ENCODE measurements around the gene GTF2A1L. TPM values are rescaled to one million over a fixed set of nuclear protein-coding genes. Genes with fewer than 3 reads are reported as not detected.
"Not testable (repeated sequence)": the region's sequence is repeated elsewhere in the genome, so short reads cannot be mapped to it uniquely, and the experiment has no call there.

Gene GTF2A1L
- total RNA-seq, 2 donors from 2014 or later, result not detected

DNA sequence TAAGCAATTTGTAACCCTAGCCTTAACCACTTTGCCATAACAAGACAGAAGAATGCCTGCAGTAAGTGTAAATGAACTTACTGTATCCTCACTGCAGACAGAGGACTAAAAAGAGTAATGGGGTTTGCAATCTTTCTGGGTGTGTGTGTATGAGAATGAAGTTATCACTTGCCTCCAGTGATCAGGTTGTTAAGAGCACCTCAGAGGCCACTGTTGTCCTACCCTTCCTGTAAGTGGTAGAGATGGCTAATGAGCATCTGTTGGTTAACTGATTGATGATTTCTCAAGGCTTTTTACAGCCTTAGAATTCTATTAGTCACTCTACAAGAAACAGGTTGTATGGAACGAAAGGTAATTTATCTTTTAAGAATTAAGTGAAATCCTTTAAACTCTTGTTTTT, 27.6 kb upstream of the GTF2A1L start:
- H3K9me3 Mint-ChIP-seq, result no peaks in the 10 kb centered on the region
- H3K36me3 Mint-ChIP-seq, result no peaks in the 10 kb centered on the region
- no peak overlapping the region for H3K27ac Mint-ChIP-seq
- DNase-seq (ENCODE audit: low spot score), result no peak
- peaks cover 0 to 5% of the 10 kb centered on the region in 2 donors for H3K4me1 Mint-ChIP-seq (ENCODE audit: low read depth in 2 of 2)
- peaks cover 5 to 21% of the 10 kb centered on the region in 2 donors for H3K27me3 Mint-ChIP-seq
- ATAC-seq, result no peak
- H3K4me3 Mint-ChIP-seq, result no peak overlapping the region

GRCh38 chr2:48592067-48592466, 25.6 kb upstream of the GTF2A1L start:
- Mint-ChIP-seq H3K27ac (no peak overlapping the region), H3K4me3 (no peak overlapping the region), H3K4me1 (ENCODE audit: low read depth in 2 of 2) (peaks cover 0 to 5% of the 10 kb centered on the region in 2 donors)

DNA sequence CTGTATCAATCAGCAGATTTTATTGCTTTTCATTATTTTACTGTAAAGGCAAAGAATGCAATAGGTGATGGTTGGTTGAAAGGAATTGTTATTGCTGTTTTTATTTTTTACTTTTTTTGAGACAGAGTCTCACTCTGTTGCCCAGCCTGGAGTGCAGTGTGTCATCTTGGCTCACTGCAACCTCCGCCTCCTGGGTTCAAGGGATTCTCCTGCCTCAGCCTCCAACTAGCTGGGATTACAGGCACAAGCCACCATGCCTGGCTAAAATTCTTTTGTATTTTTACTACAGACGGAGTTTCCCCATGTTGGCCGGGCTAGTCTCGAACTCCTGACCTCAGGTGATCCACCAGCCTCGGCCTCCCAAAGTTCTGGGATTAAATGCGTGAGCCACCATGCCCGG, 20.9 kb upstream of the GTF2A1L start:
- not testable (repeated sequence) for H3K27ac Mint-ChIP-seq; H3K9me3 Mint-ChIP-seq; DNase-seq (ENCODE audit: low spot score); H3K36me3 Mint-ChIP-seq; H3K4me1 Mint-ChIP-seq (ENCODE audit: low read depth in 2 of 2); H3K27me3 Mint-ChIP-seq; ATAC-seq; H3K4me3 Mint-ChIP-seq

More at GRCh38 chr2:48592067-48592466, 25.6 kb upstream of the GTF2A1L start:
- ATAC-seq (no peak), DNase-seq (ENCODE audit: low spot score) (no peak)
- Mint-ChIP-seq H3K9me3 (no peaks in the 10 kb centered on the region), H3K36me3 (no peaks in the 10 kb centered on the region), H3K27me3 (peaks cover 5 to 14% of the 10 kb centered on the region in 2 donors)

DNA sequence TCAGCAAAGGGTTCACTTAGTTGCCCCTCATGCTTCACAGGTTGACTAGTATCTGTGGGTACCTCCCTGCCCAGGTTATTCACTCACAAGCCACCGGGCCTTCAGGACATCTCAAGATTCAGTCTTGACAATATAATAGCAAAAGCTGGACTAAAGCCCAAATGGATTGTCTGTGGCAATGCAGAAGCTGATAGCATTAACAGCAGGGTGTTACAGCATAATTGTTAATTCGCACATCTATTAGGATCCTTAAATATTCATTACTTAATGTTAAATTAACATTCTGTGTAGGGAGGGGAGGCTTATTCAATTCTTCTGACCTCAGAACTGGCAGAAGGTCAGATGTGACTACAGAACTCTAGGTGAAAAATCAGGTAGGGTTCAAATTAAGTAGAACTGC, 20.2 kb upstream of the GTF2A1L start:
- Mint-ChIP-seq H3K36me3 (no peaks in the 10 kb centered on the region), H3K27me3 (peaks cover 0 to 5% of the 10 kb centered on the region in 2 donors), H3K4me1 (ENCODE audit: low read depth in 2 of 2) (no peaks in the 10 kb centered on the region), H3K9me3 (no peaks in the 10 kb centered on the region), H3K4me3 (no peak overlapping the region), H3K27ac (no peak overlapping the region)
- ATAC-seq (no peak), DNase-seq (ENCODE audit: low spot score) (no peak)

DNA sequence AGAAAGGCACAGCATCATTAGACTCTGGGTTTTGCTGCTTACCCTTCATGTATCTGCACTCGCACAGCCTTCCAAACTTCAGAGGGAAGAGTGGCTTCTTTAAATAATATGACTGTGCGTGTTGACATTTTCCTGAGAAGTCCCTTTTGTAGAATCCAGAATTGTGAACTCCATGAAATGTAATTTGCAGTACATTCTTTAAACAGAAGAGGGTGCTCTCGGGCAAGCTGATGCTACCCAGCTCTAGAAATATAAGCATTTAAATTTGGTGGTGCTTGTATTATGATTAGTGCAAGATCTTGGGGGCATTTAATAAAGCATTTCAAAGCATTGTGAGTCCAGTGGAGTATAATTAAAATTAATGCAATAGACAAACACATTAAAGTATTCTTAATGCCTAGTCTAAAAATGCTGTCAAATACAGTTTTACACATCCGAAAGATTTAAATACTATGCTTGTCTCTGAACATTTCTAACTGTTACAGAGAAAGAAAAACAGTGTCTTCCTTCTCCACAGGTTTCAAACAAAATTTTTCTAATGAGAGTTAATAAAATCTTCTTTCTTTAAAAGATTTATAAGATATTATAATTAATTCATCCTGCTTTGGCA, 17.3 kb upstream of the GTF2A1L start:
- Mint-ChIP-seq H3K4me1 (ENCODE audit: low read depth in 2 of 2) (no peaks in the 10 kb centered on the region), H3K27ac (no peak overlapping the region), H3K36me3 (no peaks in the 10 kb centered on the region), H3K4me3 (no peak overlapping the region), H3K9me3 (no peaks in the 10 kb centered on the region), H3K27me3 (peaks cover 0 to 5% of the 10 kb centered on the region in 2 donors)
- ATAC-seq, result no peak
- no peak for DNase-seq (ENCODE audit: low spot score)

DNA sequence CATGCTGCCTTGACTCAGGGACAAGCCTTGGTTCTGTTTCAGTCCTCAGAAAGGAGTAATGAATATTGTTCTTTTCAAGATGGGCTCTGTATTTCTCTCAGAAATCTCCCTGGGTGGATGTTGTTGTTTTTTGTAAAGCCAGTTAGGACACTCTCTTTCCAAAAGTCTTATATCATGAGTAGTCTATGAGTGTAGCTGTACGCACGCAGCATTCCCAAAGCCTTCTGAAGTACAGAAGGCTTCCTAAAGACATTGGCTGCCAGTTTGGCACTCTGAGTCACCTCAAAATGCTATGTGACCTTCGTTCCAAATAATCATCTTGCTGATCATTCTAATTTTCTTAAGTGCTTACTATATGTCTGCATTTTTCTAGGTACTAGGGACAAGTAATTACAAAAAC, 16.7 kb upstream of the GTF2A1L start:
- Mint-ChIP-seq H3K27me3 (peaks cover 0 to 5% of the 10 kb centered on the region in 2 donors), H3K27ac (no peak overlapping the region), H3K36me3 (no peaks in the 10 kb centered on the region), H3K4me3 (no peak overlapping the region), H3K4me1 (ENCODE audit: low read depth in 2 of 2) (no peaks in the 10 kb centered on the region), H3K9me3 (no peaks in the 10 kb centered on the region)
- DNase-seq (ENCODE audit: low spot score) (no peak), ATAC-seq (no peak)

- ATAC-seq, result no peak
- no peaks in the 10 kb centered on the region for H3K9me3 Mint-ChIP-seq
- no peak overlapping the region for H3K27ac Mint-ChIP-seq
- no peaks in the 10 kb centered on the region for H3K36me3 Mint-ChIP-seq
- DNase-seq (ENCODE audit: low spot score), result no peak
- peaks cover 0 to 5% of the 10 kb centered on the region in 2 donors for H3K27me3 Mint-ChIP-seq
- no peak overlapping the region for H3K4me3 Mint-ChIP-seq
- no peaks in the 10 kb centered on the region for H3K4me1 Mint-ChIP-seq (ENCODE audit: low read depth in 2 of 2)
These were observed 16.3 kb upstream of the GTF2A1L start for GRCh38 chr2:48601349-48601748.

DNA sequence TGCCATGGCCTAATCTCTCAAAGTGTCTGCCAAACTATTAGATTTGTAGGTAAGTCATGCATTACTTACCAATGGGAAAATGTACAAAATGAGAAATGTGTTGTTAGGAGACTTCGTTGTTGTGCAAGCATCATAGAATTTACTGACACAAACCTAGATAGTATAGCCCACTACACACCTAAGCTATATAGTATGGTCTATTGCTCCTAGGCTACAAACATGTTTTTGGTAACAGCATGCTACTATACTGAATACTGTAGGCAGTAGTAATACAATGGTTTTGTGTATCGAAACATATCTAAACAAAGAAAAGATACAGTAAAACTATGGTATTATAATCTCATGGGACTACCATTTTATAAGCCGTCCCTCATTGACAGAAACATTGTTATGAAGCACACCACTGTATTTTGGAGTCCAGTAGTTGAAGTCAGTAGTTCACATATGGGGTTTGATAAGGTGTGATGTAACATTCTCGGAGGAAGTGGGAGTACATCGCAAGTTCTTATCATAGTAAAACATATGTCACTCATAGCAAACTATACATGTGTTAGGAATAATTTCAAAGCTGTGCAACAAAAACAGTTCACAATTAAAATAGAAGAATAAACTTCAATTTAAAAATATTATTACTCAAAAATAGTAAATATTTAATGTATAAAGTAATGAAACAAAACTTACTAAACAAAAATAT, 12.0 kb upstream of the GTF2A1L start:
- H3K4me3 Mint-ChIP-seq, result no peak overlapping the region
- H3K27me3 Mint-ChIP-seq, result peaks cover 1 to 7% of the 10 kb centered on the region in 2 donors
- no peaks in the 10 kb centered on the region for H3K4me1 Mint-ChIP-seq (ENCODE audit: low read depth in 2 of 2)
- DNase-seq (ENCODE audit: low spot score), result no peak
- H3K36me3 Mint-ChIP-seq, result no peaks in the 10 kb centered on the region
- no peak overlapping the region for H3K27ac Mint-ChIP-seq
- no peaks in the 10 kb centered on the region for H3K9me3 Mint-ChIP-seq
- ATAC-seq, result no peak

DNA sequence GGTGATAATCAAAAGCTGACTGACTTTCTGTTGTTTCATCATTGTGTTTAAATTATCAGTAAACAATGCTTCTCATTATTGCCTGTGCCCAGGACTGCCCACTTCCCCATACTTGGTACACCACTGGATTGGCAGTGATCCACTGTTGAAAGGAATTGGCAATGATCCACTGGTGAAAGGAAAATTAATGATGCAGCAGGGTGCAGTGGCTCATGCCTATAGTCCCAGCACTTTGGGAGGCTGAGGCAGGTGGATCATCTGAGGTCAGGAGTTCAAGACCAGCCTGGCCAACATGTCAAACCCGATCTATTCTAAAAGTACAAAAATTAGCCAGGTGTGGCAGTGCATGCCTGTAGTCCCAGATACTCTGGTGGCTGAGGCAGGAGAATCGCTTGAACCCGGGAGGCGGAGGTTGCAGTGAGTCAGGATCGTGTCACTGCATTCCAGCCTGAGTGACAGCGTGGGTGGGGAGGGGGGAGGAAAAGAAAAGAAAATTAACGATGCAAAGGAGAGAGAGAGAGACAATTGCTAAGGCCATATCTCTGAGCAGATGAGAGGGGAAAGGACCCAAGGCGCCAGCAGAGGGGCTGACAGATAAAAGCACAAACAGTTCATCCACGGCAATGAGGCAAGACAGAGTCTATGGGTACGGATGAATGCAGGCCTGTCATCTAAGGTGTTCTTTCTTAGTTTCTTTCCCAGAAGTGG, 10.2 kb upstream of the GTF2A1L start:
- Mint-ChIP-seq H3K4me3 (no peak overlapping the region), H3K27ac (no peak overlapping the region), H3K27me3 (peaks cover 5 to 8% of the 10 kb centered on the region in 2 donors), H3K36me3 (no peaks in the 10 kb centered on the region), H3K4me1 (ENCODE audit: low read depth in 2 of 2) (no peaks in the 10 kb centered on the region), H3K9me3 (no peaks in the 10 kb centered on the region)
- ATAC-seq (no peak), DNase-seq (ENCODE audit: low spot score) (no peak)

DNA sequence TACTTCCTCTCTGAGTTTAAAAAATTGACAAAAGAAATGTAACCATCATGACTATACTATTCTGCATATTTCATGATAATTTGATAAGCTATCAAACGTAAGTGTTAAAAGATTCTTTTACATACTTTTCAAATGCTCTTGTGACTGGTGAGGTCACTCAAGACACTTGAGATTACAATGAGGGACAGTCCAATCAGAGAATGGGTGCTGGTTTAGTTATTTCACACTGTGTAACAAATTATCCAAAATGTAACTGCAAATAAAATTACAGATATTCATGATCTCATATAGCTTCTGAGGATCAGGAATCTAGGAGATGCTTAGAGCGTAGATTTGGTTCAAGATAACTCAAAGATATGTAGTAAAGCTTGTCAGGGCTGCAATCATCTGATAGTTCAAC, 4.4 kb upstream of the GTF2A1L start:
- DNase-seq (ENCODE audit: low spot score), result no peak
- ATAC-seq, result no peak
- Mint-ChIP-seq H3K27me3 (peaks cover 5 to 14% of the 10 kb centered on the region in 2 donors), H3K27ac (no peak overlapping the region), H3K36me3 (no peaks in the 10 kb centered on the region), H3K9me3 (no peaks in the 10 kb centered on the region), H3K4me3 (no peak overlapping the region), H3K4me1 (ENCODE audit: low read depth in 2 of 2) (no peaks in the 10 kb centered on the region)

DNA sequence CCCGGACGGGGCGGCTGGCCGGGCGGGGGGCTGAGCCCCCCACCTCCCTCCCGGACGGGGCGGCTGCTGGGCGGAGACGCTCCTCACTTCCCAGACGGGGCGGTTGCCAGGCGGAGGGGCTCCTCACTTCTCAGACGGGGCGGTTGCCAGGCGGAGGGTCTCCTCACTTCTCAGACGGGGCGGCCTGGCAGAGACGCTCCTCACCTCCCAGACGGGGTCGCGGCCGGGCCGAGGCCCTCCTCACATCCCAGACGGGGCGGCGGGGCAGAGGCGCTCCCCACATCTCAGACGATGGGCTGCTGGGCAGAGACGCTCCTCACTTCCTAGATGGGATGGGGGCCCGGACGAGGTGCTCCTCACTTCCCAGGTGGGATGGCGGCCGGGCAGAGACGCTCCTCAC, 3.1 kb upstream of the GTF2A1L start:
- not testable (repeated sequence) for H3K4me3 Mint-ChIP-seq; H3K27ac Mint-ChIP-seq; H3K36me3 Mint-ChIP-seq; ATAC-seq; H3K9me3 Mint-ChIP-seq; H3K27me3 Mint-ChIP-seq; H3K4me1 Mint-ChIP-seq (ENCODE audit: low read depth in 2 of 2); DNase-seq (ENCODE audit: low spot score)

GRCh38 chr2:48619526-48619925, 1.9 kb downstream of the GTF2A1L start:
- Mint-ChIP-seq H3K4me3 (no peak overlapping the region), H3K27ac (no peak overlapping the region), H3K27me3 (peaks cover 5 to 7% of the 10 kb centered on the region in 2 donors), H3K4me1 (ENCODE audit: low read depth in 2 of 2) (no peaks in the 10 kb centered on the region), H3K9me3 (no peaks in the 10 kb centered on the region), H3K36me3 (no peaks in the 10 kb centered on the region)
- no peak for DNase-seq (ENCODE audit: low spot score)
- ATAC-seq, result no peak

GRCh38 chr2:48620604-48621003, 2.9 kb downstream of the GTF2A1L start:
- no peaks in the 10 kb centered on the region for H3K36me3 Mint-ChIP-seq
- no peaks in the 10 kb centered on the region for H3K4me1 Mint-ChIP-seq (ENCODE audit: low read depth in 2 of 2)
- no peaks in the 10 kb centered on the region for H3K9me3 Mint-ChIP-seq
- H3K27ac Mint-ChIP-seq, result no peak overlapping the region
- no peak overlapping the region for H3K4me3 Mint-ChIP-seq
- no peak for ATAC-seq
- peaks cover 5 to 7% of the 10 kb centered on the region in 2 donors for H3K27me3 Mint-ChIP-seq
- no peak for DNase-seq (ENCODE audit: low spot score)

DNA sequence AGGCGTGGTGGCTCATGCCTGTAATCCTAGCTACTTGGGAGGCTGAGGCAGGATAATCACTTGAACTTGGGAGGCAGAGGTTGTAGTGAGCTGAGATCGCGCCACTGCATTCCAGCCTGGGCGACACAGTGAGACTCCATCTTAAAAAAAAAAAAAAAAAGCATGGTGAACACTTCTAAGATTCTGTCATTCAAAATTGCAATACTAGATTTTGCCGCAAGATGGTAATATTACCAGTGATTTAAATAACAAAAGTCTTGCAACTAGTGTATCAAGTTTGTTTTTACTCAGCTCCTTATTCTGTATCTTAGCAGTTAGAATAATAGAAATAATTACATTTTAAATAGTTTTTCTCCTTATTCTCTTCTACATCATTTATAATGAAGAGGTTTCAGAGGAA, 5.0 kb downstream of the GTF2A1L start:
- not testable (repeated sequence) for H3K4me3 Mint-ChIP-seq, H3K36me3 Mint-ChIP-seq

More for the DNA sequence above, 5.0 kb downstream of the GTF2A1L start:
- not testable (repeated sequence) for H3K4me1 Mint-ChIP-seq (ENCODE audit: low read depth in 2 of 2); ATAC-seq; H3K27me3 Mint-ChIP-seq; H3K9me3 Mint-ChIP-seq; H3K27ac Mint-ChIP-seq; DNase-seq (ENCODE audit: low spot score)
